Upper lobe of right lung (tissue), 1 donor: ENCODE data around the gene KCNQ2. TPM values are rescaled to one million over a fixed set of nuclear protein-coding genes. Genes with fewer than 3 reads are reported as not detected.

ENCODE experiments used
- ATAC-seq: fragments of 200-7000 bp; cut with Tn5 transposase; one replicate; pipeline ENCODE4 v1.9.1; 2020; ENCODE audit warnings: mild to moderate bottlenecking, moderate library complexity
- DNase-seq: peaks from one replicate; pipeline ENCODE4 v3.0.0-alpha.2; 2020
- H3K27ac ChIP-seq: fragments of 200-600 bp; one replicate; pipeline ENCODE4 v1.8.0; 2022
- H3K27me3 ChIP-seq: fragments of 200-600 bp; one replicate; pipeline ENCODE4 v1.8.0; 2022; ENCODE audit warnings: mild to moderate bottlenecking
- H3K36me3 ChIP-seq: fragments of 200-600 bp; one replicate; pipeline ENCODE4 v1.8.0; 2022
- H3K4me1 ChIP-seq: fragments of 200-600 bp; one replicate; pipeline ENCODE4 v1.8.0; 2022
- H3K4me3 ChIP-seq: fragments of 200-600 bp; one replicate; pipeline ENCODE4 v1.8.0; 2022; ENCODE audit warnings: mild to moderate bottlenecking
- H3K9me3 ChIP-seq: fragments of 200-600 bp; one replicate; pipeline ENCODE4 v1.8.0; 2022
- intact Hi-C: fragments of 100-400 bp; cut with DNase I; formaldehyde crosslinking; loops from one replicate; pipeline ENCODE4 v1.11.0; 2022
- total RNA-seq: library from RNA; stranded (reverse); fragmentation: NEBNext Ultra II Directional; extraction: Animal tissue kit (Norgen Biotek cat#: 25700); gene quantifications from one replicate; pipeline ENCODE4 v1.2.1, GENCODE V29; 2021
- TF ChIP-seq, protein P1 (sequence below): fragments of 200-600 bp; IDR thresholded peaks from one replicate; pipeline ENCODE4 v1.8.0; 2022; ENCODE audit warnings: antibody characterized with exemption
- donor health status: DM: no; HTN: yes; CAD: no; lungs with severe emphysema.

Gene KCNQ2
- total RNA-seq, 1 donor from 2014 or later: not detected

DNA sequence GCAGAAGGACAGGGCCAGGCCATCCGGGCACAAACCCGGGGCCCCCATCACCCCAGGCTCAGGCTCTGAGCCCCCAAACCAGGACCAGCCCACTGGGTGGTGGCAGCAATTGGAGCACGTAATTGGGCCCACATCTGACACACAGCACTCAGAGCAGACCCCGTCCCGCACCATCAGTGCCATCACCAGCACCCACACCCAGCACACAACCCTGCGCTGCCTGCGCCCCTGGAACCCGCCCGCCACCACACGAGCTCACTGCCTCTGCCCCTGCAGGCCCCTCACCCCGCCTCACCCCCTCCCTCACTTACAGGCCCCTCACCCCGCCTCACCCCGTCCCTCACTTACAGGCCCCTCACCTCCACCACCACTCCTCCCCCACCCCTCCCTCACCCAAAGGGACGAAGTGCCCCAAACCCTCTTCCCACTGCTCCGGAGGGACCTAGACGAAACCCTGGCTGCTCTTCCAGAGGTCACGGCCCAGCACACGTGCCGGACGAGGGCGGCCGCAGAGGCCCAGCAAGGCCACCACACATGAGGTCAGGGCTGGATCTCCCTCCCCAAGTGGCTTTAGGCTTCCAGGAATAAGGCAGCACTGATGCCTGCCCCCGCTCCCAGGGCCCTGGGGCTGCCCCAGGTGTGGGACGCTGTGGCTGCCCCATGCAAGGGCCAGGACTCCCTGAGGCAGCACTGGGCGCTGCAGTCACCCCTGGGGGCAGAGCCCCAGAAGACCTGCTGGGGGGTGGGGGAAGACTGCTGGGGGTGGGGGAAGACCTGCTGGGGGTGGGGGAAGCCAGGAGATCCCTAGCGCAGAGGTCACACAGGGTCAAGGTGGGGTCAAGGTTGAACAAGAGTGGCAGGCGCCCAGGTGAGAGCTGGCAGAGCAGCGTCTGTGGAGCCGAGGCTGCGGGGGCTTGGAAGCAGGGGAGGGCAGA lies 22.4 kb downstream of the KCNQ2 start:
- ATAC-seq (no peak), DNase-seq (no peak)
- Histone ChIP-seq H3K36me3 (no peaks in the 10 kb centered on the region), H3K27me3 (peaks cover 43% of the 10 kb centered on the region), H3K27ac (no peak overlapping the region), H3K4me1 (peaks cover 5% of the 10 kb centered on the region), H3K9me3 (no peaks in the 10 kb centered on the region), H3K4me3 (no peak overlapping the region)
- TF ChIP-seq, protein P1, sequence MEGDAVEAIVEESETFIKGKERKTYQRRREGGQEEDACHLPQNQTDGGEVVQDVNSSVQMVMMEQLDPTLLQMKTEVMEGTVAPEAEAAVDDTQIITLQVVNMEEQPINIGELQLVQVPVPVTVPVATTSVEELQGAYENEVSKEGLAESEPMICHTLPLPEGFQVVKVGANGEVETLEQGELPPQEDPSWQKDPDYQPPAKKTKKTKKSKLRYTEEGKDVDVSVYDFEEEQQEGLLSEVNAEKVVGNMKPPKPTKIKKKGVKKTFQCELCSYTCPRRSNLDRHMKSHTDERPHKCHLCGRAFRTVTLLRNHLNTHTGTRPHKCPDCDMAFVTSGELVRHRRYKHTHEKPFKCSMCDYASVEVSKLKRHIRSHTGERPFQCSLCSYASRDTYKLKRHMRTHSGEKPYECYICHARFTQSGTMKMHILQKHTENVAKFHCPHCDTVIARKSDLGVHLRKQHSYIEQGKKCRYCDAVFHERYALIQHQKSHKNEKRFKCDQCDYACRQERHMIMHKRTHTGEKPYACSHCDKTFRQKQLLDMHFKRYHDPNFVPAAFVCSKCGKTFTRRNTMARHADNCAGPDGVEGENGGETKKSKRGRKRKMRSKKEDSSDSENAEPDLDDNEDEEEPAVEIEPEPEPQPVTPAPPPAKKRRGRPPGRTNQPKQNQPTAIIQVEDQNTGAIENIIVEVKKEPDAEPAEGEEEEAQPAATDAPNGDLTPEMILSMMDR: no peak
- intact Hi-C loops: no loop called here

DNA sequence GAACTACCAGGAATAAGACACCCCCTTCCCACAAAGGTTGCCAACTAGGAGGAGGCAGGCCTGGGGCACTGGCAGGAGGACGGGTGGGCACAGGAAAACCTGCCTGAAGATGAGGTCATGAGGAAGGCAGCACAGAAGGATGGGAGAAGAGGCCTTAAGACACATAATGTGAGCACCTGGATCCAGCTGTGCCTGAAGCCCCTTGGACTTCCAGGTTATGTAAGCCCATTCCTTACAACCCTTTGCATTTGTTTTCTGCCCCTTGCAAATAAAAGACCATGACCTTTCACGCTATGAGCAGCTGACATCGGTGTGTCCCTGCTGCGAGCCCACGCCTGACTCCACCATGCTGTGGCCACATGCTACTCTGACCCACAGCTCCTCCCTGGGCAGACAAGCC lies 23.4 kb downstream of the KCNQ2 start:
- intact Hi-C loops: no loop called here
- ATAC-seq (no peak), DNase-seq (no peak)
- no peak overlapping the region for H3K4me3 ChIP-seq
- TF ChIP-seq, protein P1: no peak
- H3K27ac ChIP-seq: no peak overlapping the region
- H3K9me3 ChIP-seq: no peaks in the 10 kb centered on the region
- no peaks in the 10 kb centered on the region for H3K36me3 ChIP-seq
- H3K27me3 ChIP-seq: peaks cover 32% of the 10 kb centered on the region
- peaks cover under 1% of the 10 kb centered on the region for H3K4me1 ChIP-seq

DNA sequence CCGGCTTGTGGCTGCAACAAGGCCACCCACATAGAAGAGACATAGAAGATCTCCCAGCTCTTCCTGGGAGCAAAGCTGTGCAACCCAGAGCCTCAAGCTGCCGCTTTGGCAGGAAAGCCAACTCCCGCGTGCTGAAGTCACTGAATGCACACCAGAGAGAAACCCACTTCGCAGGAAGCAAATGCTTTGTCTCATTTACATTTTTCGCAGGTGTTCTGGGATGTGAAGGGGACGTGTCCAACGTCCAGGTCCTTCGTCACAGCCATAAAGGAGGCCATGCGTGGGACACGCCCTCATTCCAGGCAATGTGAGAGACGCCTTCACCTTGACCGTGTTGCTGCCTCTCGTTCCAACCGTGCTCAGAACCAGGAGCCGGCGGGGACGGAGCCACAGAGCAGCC lies 24.4 kb downstream of the KCNQ2 start:
- H3K36me3 ChIP-seq: no peaks in the 10 kb centered on the region
- no peaks in the 10 kb centered on the region for H3K9me3 ChIP-seq
- H3K27ac ChIP-seq: no peak overlapping the region
- intact Hi-C loops: no loop called here
- no peak overlapping the region for H3K4me3 ChIP-seq
- ATAC-seq: no peak
- TF ChIP-seq, protein P1: no peak
- no peak for DNase-seq
- peaks cover 23% of the 10 kb centered on the region for H3K27me3 ChIP-seq
- H3K4me1 ChIP-seq: no peaks in the 10 kb centered on the region

DNA sequence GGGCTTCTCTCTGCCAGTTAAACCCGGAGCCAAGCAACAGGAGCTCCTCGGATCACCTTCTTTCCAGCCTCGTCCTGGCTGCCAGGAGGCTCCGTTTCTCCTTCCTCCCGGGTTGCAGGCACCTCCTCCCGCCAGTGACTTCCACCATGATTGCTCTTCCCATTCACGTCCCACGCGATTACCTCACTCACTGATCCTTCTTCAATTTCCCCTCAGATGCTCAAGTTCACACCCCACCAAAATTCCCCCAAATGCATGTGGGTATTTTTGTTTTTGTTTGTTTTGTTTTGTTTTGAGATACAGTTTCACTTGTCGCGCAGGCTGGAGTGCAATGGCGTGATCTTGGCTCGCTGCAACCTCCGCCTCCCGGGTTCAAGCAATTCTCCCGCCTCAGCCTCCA lies 25.1 kb downstream of the KCNQ2 start:
- no peak overlapping the region for H3K4me3 ChIP-seq
- DNase-seq: no peak
- intact Hi-C loops: no loop called here
- no peaks in the 10 kb centered on the region for H3K9me3 ChIP-seq
- peaks cover 16% of the 10 kb centered on the region for H3K27me3 ChIP-seq
- no peaks in the 10 kb centered on the region for H3K4me1 ChIP-seq
- H3K27ac ChIP-seq: no peak overlapping the region
- no peak for ATAC-seq
- no peaks in the 10 kb centered on the region for H3K36me3 ChIP-seq
- TF ChIP-seq, protein P1: no peak

DNA sequence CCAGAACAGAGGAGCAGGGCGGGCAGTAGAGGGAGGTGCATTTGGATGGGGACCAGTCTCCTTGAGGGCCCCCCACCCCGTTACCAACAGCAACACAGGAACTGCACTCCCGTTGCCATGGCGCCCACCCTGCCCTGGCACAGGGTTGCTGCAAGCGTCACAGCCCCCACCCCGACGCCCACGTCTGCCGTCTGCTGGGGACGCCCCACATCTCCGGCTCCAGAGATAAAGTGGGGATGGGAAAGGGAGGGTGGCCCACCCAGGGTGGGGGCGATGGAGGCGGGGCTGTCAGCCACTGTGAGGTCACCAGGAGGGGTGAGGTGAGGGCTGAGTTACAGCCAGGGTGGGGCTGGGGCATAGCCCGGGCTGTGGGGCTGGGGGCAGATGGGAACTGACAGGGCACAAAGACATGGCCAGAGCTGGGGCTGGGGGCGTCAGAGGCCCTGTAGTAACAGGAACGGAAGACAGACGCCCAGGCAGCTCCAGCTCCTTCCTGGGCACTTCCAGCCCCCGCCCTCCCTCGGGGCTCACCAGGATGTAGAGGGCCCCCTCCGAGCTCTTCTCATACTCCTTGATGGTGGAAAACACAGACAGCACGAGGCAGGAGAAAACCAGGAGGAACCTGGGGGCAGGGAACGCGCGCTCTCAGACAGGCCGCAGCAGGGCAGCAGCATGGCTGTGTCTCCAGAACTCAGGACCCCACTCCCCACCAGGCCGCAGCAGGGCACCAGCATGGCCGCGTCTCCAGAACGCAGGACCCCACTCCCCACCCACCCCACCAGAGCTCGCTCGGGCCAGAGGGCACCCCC lies 26.0 kb downstream of the KCNQ2 start:
- no peak for DNase-seq
- TF ChIP-seq, protein P1: no peak
- H3K27me3 ChIP-seq: peaks cover 9% of the 10 kb centered on the region

More for the DNA sequence above, 26.0 kb downstream of the KCNQ2 start:
- no peak overlapping the region for H3K27ac ChIP-seq
- intact Hi-C loops: no loop called here
- no peaks in the 10 kb centered on the region for H3K9me3 ChIP-seq
- no peak overlapping the region for H3K4me3 ChIP-seq
- ATAC-seq: no peak
- no peaks in the 10 kb centered on the region for H3K4me1 ChIP-seq
- no peaks in the 10 kb centered on the region for H3K36me3 ChIP-seq
